NCI-H748 treated with DMSO at 0.1 percent for 48 hours (cell line): ENCODE measurements around the gene SLC7A7.
"Not testable (repeated sequence)": the region's sequence is repeated elsewhere in the genome, so short reads cannot be mapped to it uniquely, and the experiment has no call there.

Experiments used
- DNase-seq: peaks from one replicate; lab custom pipeline; 2025; lab: John Stamatoyannopoulos, UW

Gene SLC7A7

GRCh38 chr14:22843123-22843925 is 28.1 kb upstream of the SLC7A7 start:
- no peak for DNase-seq

- DNase-seq: no peak
Measured at GRCh38 chr14:22842211-22843122, 27.2 kb upstream of the SLC7A7 start.

- no peak for DNase-seq
Measured at GRCh38 chr14:22841769-22842168, 26.5 kb upstream of the SLC7A7 start.

GRCh38 chr14:22841311-22841710 is 26.1 kb upstream of the SLC7A7 start:
- no peak for DNase-seq

- DNase-seq: no peak
Measured at GRCh38 chr14:22839159-22839779, 24.0 kb upstream of the SLC7A7 start.

- DNase-seq: no peak
Measured at GRCh38 chr14:22838631-22839041, 23.4 kb upstream of the SLC7A7 start.

- DNase-seq: no peak
Measured at GRCh38 chr14:22837750-22838538, 22.7 kb upstream of the SLC7A7 start.

- no peak for DNase-seq
Measured at GRCh38 chr14:22837114-22837749, 22.0 kb upstream of the SLC7A7 start.

- no peak for DNase-seq
Measured at GRCh38 chr14:22836301-22837113, 21.3 kb upstream of the SLC7A7 start, which contains the start of gene MMP14. MMP14 (plus strand) TSS chr14:22836585; CDS start chr14:22836818, 233 bp downstream.

GRCh38 chr14:22835505-22835904 is 20.3 kb upstream of the SLC7A7 start:
- no peak for DNase-seq

GRCh38 chr14:22830443-22831010 is 15.3 kb upstream of the SLC7A7 start:
- DNase-seq: no peak

- peak; percentile 77 for DNase-seq
Measured at GRCh38 chr14:22829661-22830442, 14.6 kb upstream of the SLC7A7 start, which contains the start of gene MRPL52. MRPL52 (plus strand) TSS chr14:22829887; CDS start chr14:22829913, 26 bp downstream.

GRCh38 chr14:22829076-22829660 is 13.9 kb upstream of the SLC7A7 start:
- not testable (repeated sequence) for DNase-seq

- no peak for DNase-seq
Measured at GRCh38 chr14:22824711-22825359, 9.6 kb upstream of the SLC7A7 start.

GRCh38 chr14:22822571-22823098 is 7.4 kb upstream of the SLC7A7 start:
- no peak for DNase-seq

- no peak for DNase-seq
Measured at GRCh38 chr14:22822016-22822570, 6.9 kb upstream of the SLC7A7 start.
